Renal cortical epithelial cell (primary cell): Measurements from ENCODE around the gene TRIM38. TPM values are rescaled to one million over a fixed set of nuclear protein-coding genes. Genes with fewer than 3 reads are reported as not detected.
A peak's percentile ranks its signal among the peaks of the same experiment; 100 is the strongest.

ENCODE experiments used
- DNase-seq: peaks from one replicate; pipeline ENCODE4 v3.0.0-alpha.2; 2011; ENCODE audit warnings: low read depth
- total RNA-seq: library from RNA; depleted of rRNA; stranded (reverse); fragments of >200 nt; gene quantifications from 2 replicates; pipeline ENCODE4 v1.2.3, GENCODE V29; 2014

TRIM38 gene
- total RNA-seq, 1 donor from 2014 or later: 28.5 TPM

- DNase-seq: peak; percentile 94
These were observed 64.4 kb downstream of the TRIM38 start for GRCh38 chr6:26026833-26027490.

GRCh38 chr6:26027491-26028211 is 65.0 kb downstream of the TRIM38 start:
- DNase-seq: no peak

GRCh38 chr6:26028212-26028745 is 65.7 kb downstream of the TRIM38 start:
- no peak for DNase-seq

- DNase-seq: no peak
These were observed 66.4 kb downstream of the TRIM38 start for GRCh38 chr6:26028746-26029569.

- no peak for DNase-seq
These were observed 66.9 kb downstream of the TRIM38 start for GRCh38 chr6:26029570-26029856.

- no peak for DNase-seq
These were observed 67.5 kb downstream of the TRIM38 start for GRCh38 chr6:26029857-26030653.

GRCh38 chr6:26030716-26031115 is 68.1 kb downstream of the TRIM38 start:
- DNase-seq: no peak

GRCh38 chr6:26031151-26031594 is 68.6 kb downstream of the TRIM38 start:
- no peak for DNase-seq

GRCh38 chr6:26031595-26032339 is 69.2 kb downstream of the TRIM38 start:
- DNase-seq: peak; percentile 97

GRCh38 chr6:26032340-26033084 is 69.9 kb downstream of the TRIM38 start:
- peak; percentile 90 for DNase-seq

- DNase-seq: peak; percentile 99
These were observed 70.7 kb downstream of the TRIM38 start for GRCh38 chr6:26033085-26033940.

GRCh38 chr6:26033941-26034354 is 71.3 kb downstream of the TRIM38 start:
- DNase-seq: no peak

GRCh38 chr6:26034905-26035304 is 72.3 kb downstream of the TRIM38 start:
- no peak for DNase-seq

Other genes with a start within 250 kb of the TRIM38 start
- gene SLC17A4, start 208.1 kb upstream of the TRIM38 start, total RNA-seq: 4.8 TPM in 1 of 2 replicates, not detected in the other
- gene SLC17A1, start 130.8 kb upstream of the TRIM38 start, total RNA-seq: 7.6 and 18.4 TPM in 2 replicates
- gene SLC17A3, start 88.6 kb upstream of the TRIM38 start, total RNA-seq: 5.6 and 30.0 TPM in 2 replicates
- gene SLC17A2, start 32.1 kb upstream of the TRIM38 start, total RNA-seq: 0.30 TPM in 1 of 2 replicates, not detected in the other
- 7.6 and 14.7 TPM in 2 replicates for gene HFE, start 124.6 kb downstream of the TRIM38 start, total RNA-seq